A375 (cell line): ENCODE data around the gene ZNF438. TPM values are rescaled to one million over a fixed set of nuclear protein-coding genes. Genes with fewer than 3 reads are reported as not detected.

Experiments
- total RNA-seq: library from RNA; depleted of rRNA; stranded (reverse); fragments of >200 nt; shearing (Covaris generic); gene quantifications from 2 replicates; pipeline ENCODE4 v1.2.3, GENCODE V29; 2014; rRNA removed

Gene ZNF438, protein sequence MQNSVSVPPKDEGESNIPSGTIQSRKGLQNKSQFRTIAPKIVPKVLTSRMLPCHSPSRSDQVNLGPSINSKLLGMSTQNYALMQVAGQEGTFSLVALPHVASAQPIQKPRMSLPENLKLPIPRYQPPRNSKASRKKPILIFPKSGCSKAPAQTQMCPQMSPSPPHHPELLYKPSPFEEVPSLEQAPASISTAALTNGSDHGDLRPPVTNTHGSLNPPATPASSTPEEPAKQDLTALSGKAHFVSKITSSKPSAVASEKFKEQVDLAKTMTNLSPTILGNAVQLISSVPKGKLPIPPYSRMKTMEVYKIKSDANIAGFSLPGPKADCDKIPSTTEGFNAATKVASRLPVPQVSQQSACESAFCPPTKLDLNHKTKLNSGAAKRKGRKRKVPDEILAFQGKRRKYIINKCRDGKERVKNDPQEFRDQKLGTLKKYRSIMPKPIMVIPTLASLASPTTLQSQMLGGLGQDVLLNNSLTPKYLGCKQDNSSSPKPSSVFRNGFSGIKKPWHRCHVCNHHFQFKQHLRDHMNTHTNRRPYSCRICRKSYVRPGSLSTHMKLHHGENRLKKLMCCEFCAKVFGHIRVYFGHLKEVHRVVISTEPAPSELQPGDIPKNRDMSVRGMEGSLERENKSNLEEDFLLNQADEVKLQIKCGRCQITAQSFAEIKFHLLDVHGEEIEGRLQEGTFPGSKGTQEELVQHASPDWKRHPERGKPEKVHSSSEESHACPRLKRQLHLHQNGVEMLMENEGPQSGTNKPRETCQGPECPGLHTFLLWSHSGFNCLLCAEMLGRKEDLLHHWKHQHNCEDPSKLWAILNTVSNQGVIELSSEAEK
- total RNA-seq: 2.3 and 3.1 TPM in 2 replicates

DNA sequence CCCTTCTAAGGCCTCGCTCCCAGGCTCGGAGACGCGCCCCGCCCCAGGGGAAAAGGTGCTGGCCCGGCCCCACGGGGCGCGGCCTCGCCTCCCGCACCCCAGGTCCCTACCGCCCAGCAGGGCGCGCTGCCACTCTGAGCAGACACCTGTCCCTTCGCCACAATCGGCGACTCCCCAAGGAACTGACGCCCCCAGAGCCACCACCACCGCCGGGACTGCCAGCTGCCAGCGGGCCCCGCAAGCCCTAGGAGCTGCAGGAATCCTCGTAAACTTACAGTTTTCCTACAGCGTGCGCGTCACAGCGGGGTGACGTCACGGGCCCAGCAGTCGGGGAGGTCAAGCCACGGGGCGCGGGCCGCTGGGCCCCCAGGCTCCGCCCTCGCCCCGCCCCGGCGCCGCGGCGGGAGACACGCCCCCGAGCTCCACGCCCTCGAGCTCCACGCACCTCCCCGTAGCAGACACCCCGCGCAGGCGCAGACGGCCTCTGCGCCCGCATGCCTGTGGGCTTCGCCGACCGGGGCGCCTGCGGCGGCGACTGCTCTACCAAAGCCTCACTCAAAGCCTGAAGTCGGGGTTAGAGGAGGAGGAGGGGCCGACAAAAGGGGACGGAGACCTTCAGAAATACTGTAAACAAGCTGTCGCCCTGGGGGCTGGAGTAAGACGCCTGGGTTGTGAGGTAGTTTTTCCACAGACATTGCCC lies at the start of gene ZNF438:
Gene ZNF438, minus strand, starts transcription at position 308 of the 700 bp plus-strand sequence. CDS start 154,831 bp downstream, outside the sequence.

